Keratinocyte (primary cell): Measurements from ENCODE around the gene CDK14. TPM values are rescaled to one million over a fixed set of nuclear protein-coding genes. Genes with fewer than 3 reads are reported as not detected.

ENCODE experiments used
- DNase-seq: peaks from one replicate; pipeline ENCODE4 v3.0.0-alpha.2; 2011; ENCODE audit warnings: low read depth, missing footprints, low spot score
- FAIRE-seq: peaks from 2 replicates; lab custom pipeline; 2011; peaks lifted over from hg19 to GRCh38; lab: Jason Lieb, UNC
- H2AFZ ChIP-seq: 2 replicates; pipeline ENCODE4 v1.6.0; 2012; ENCODE audit warnings: low read length, control low read depth, inconsistent platforms; ENCODE audit not compliant: control insufficient read depth
- H3K27ac ChIP-seq: 2 replicates; pipeline ENCODE4 v1.5.1; 2011; ENCODE audit warnings: low read length; ENCODE audit not compliant: control insufficient read depth, insufficient read depth
- H3K27me3 ChIP-seq: 3 replicates; pipeline ENCODE4 v1.6.0; 2011; ENCODE audit warnings: low read length; ENCODE audit not compliant: control insufficient read depth, insufficient read depth; ENCODE audit errors: extremely low read depth
- H3K36me3 ChIP-seq, 2 experiments: 2 replicates in 1 of 2; 3 replicates in 1 of 2; pipeline ENCODE4 v1.5.1; 2011; ENCODE audit warnings: low read length in 2 of 2, mild to moderate bottlenecking in 1 of 2; ENCODE audit not compliant: control insufficient read depth in 2 of 2, insufficient read depth in 2 of 2; ENCODE audit errors: extremely low read depth in 1 of 2
- H3K4me1 ChIP-seq: 3 replicates; pipeline ENCODE4 v1.5.1; 2011; ENCODE audit warnings: low read length; ENCODE audit not compliant: control insufficient read depth, insufficient read depth; ENCODE audit errors: extremely low read depth
- H3K4me2 ChIP-seq: 3 replicates; pipeline ENCODE4 v1.6.0; 2011; ENCODE audit warnings: low read depth, low read length; ENCODE audit not compliant: control insufficient read depth, insufficient read depth; ENCODE audit errors: extremely low read depth
- H3K4me3 ChIP-seq, 3 experiments: fragments of 200-600 bp in 1 of 3; sonication (generic) in 1 of 3; 2 replicates in 2 of 3; 3 replicates in 1 of 3; pipeline ENCODE4 v1.5.1; 2011 to 2016; ENCODE audit warnings: low read length in 3 of 3, mild to moderate bottlenecking in 3 of 3, control low read depth in 2 of 3, inconsistent platforms in 1 of 3, low read depth in 1 of 3, mixed read lengths in 1 of 3, mixed run types in 1 of 3, moderate library complexity in 1 of 3; ENCODE audit not compliant: control insufficient read depth in 2 of 3, insufficient read depth in 2 of 3; ENCODE audit errors: extremely low read depth in 1 of 3
- H3K79me2 ChIP-seq: 2 replicates; pipeline ENCODE4 v1.6.0; 2012; ENCODE audit warnings: low read length; ENCODE audit not compliant: control insufficient read depth, insufficient read depth
- H3K9ac ChIP-seq: 3 replicates; pipeline ENCODE4 v1.6.0; 2011; ENCODE audit warnings: low read length; ENCODE audit not compliant: control insufficient read depth, insufficient read depth; ENCODE audit errors: extremely low read depth
- H3K9me1 ChIP-seq: 3 replicates; pipeline ENCODE4 v1.6.0; 2011; ENCODE audit warnings: low read length; ENCODE audit not compliant: control insufficient read depth, insufficient read depth; ENCODE audit errors: extremely low read depth
- H3K9me3 ChIP-seq: 2 replicates; pipeline ENCODE4 v1.5.1; 2012; ENCODE audit warnings: low read depth, low read length; ENCODE audit not compliant: control insufficient read depth
- H4K20me1 ChIP-seq: 3 replicates; pipeline ENCODE4 v1.6.0; 2011; ENCODE audit warnings: low read length; ENCODE audit not compliant: control insufficient read depth, insufficient read depth; ENCODE audit errors: extremely low read depth
- CTCF ChIP-seq, 3 experiments: IDR thresholded peaks in 1 of 3; conservative IDR thresholded peaks in 1 of 3; optimal IDR thresholded peaks in 1 of 3; 2 replicates in 2 of 3; 3 replicates in 1 of 3; pipeline versions ENCODE3 to v1.5.1; 2011; ENCODE audit warnings: low read length in 3 of 3, mild to moderate bottlenecking in 3 of 3, moderate library complexity in 2 of 3, control low read depth in 1 of 3, inconsistent platforms in 1 of 3; ENCODE audit not compliant: insufficient read depth in 2 of 3; ENCODE audit errors: extremely low read depth in 1 of 3
- EZH2 ChIP-seq: IDR thresholded peaks from one replicate; pipeline ENCODE4 v1.6.1; 2012; ENCODE audit warnings: inconsistent platforms, mild to moderate bottlenecking, low read length, moderate library complexity
- dilution Hi-C: fragments of 300-500 bp; cut with MboI; formaldehyde crosslinking; loops from one replicate; pipeline ENCODE4 v1.7.0; 2020; ENCODE audit warnings: low sequenced_read_pairs; ENCODE audit not compliant: extremely low pct_ligation_motif_present
- polyA plus RNA-seq, 5 experiments: library from polyadenylated mRNA; depleted of rRNA in 3 of 5; stranded (reverse) in 3 of 5; stranded (forward) in 1 of 5; unstranded in 1 of 5; fragments of >200 nt; gene quantifications; 1 replicate in 1 of 5; 2 replicates in 3 of 5; 3 replicates in 1 of 5; pipeline versions ENCODE4 v1.2.1 to v1.2.3, GENCODE V29; 2011 to 2012; ENCODE audit warnings: missing spikeins in 2 of 5, low read depth in 1 of 5, low replicate concordance in 1 of 5

Gene CDK14
- polyA plus RNA-seq, 1 donor (not counting 4 experiments of a cell fraction or from before 2014, with no cell fraction given): 4.0 TPM

DNA sequence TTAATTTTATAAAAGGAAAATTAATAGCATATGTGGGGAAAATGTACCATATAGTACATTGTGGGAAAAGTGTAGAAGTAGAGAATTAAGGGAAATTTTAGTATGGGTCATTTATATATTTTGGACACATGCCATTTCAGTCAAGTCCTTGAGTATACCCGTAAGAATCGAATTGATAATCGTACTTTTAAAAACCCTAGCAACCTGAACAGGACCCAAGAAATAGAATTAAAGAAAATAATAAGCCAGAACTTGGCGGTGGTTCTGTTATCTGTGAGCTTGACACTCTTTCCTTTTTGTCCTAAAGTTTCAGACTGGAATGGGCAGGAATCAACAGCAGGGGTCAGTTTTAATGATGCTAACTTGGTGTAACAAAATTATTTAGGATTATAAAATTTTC, 221.0 kb downstream of the CDK14 start:
- Histone ChIP-seq H3K4me1 (no peaks in the 10 kb centered on the region), H3K79me2 (no peaks in the 10 kb centered on the region), H3K4me3 (no peak overlapping the region), H3K4me2 (no peak overlapping the region), H3K9ac (no peak overlapping the region), H3K36me3 (no peaks in the 10 kb centered on the region), H2AFZ (no peak overlapping the region), H3K9me1 (no peaks in the 10 kb centered on the region), H3K9me3 (no peaks in the 10 kb centered on the region), H4K20me1 (no peaks in the 10 kb centered on the region), H3K27me3 (no peaks in the 10 kb centered on the region), H3K27ac (no peak overlapping the region)
- FAIRE-seq: no peak
- dilution Hi-C loops: no loop called here
- no peak for TF ChIP-seq CTCF (optimal IDR thresholded peaks at IDR 0.05 in 1 of 3, IDR thresholded peaks at IDR 0.05 in 1 of 3, conservative IDR thresholded peaks at IDR 0.05 in 1 of 3; ENCODE audit: extremely low read depth in 1 of 3, insufficient read depth in 2 of 3, low read length in 3 of 3)
- TF ChIP-seq EZH2: no peak
- no peak for DNase-seq

DNA sequence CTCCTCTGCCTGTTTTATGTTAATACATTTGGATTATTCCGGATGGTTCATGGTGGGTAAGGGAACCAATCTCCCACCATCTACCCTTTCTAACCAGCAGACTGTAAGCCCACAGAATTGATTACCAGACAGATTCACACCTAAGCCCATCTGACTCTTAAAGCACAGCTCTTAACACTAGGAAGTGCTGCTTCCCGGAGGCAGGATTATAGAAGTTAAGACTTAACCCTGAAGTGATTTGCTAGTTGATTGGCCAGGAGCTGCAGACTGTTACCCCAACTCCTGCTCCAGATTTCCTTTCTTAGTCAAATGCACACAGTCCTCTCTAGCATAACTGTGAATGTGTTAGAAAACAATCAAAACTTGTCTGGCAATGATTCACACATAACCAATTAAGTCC, 221.7 kb downstream of the CDK14 start:
- no peaks in the 10 kb centered on the region for H3K9me3 ChIP-seq
- no peak overlapping the region for H3K9ac ChIP-seq
- H3K79me2 ChIP-seq: no peaks in the 10 kb centered on the region
- no peaks in the 10 kb centered on the region for H3K4me1 ChIP-seq
- H3K27ac ChIP-seq: no peak overlapping the region
- no peak for FAIRE-seq
- H4K20me1 ChIP-seq: no peaks in the 10 kb centered on the region
- H3K4me3 ChIP-seq: no peak overlapping the region
- dilution Hi-C loops: no loop called here
- no peak overlapping the region for H2AFZ ChIP-seq
- no peaks in the 10 kb centered on the region for H3K9me1 ChIP-seq
- TF ChIP-seq EZH2 (no peak), CTCF (optimal IDR thresholded peaks at IDR 0.05 in 1 of 3, IDR thresholded peaks at IDR 0.05 in 1 of 3, conservative IDR thresholded peaks at IDR 0.05 in 1 of 3; ENCODE audit: extremely low read depth in 1 of 3, insufficient read depth in 2 of 3, low read length in 3 of 3) (no peak)
- H3K27me3 ChIP-seq: no peaks in the 10 kb centered on the region
- H3K4me2 ChIP-seq: no peak overlapping the region
- H3K36me3 ChIP-seq: no peaks in the 10 kb centered on the region
- DNase-seq: no peak
